GM18499 (cell line): ENCODE data around the gene PLCE1.
"Not testable (repeated sequence)": the region's sequence is repeated elsewhere in the genome, so short reads cannot be mapped to it uniquely, and the experiment has no call there.

Experiments
- ATAC-seq: cut with Tn5 transposase; IDR thresholded peaks from one replicate; pipeline ENCODE4 v1.9.1; 2021; ENCODE audit warnings: moderate number of reproducible peaks; ENCODE audit not compliant: insufficient read depth, unreplicated experiment

The PLCE1 gene

GRCh38 chr10:93993782-93994437 lies at the start of gene PLCE1:
PLCE1 (plus strand) TSS chr10:93993931; CDS start chr10:94031047, 37,116 bp downstream.
- ATAC-seq, result no peak

- no peak for ATAC-seq
These were observed 47.9 kb upstream of the PLCE1 start for GRCh38 chr10:93945819-93946218.

GRCh38 chr10:93947055-93947454 lies 46.7 kb upstream of the PLCE1 start:
- no peak for ATAC-seq

- no peak for ATAC-seq
These were observed 46.2 kb upstream of the PLCE1 start for GRCh38 chr10:93947524-93947923.

- ATAC-seq, result no peak
These were observed 41.8 kb upstream of the PLCE1 start for GRCh38 chr10:93951905-93952304.

GRCh38 chr10:93954299-93954698 lies 39.4 kb upstream of the PLCE1 start:
- no peak for ATAC-seq

- ATAC-seq, result no peak
These were observed 38.9 kb upstream of the PLCE1 start for GRCh38 chr10:93954726-93955363.

GRCh38 chr10:93958834-93959233 lies 34.9 kb upstream of the PLCE1 start:
- ATAC-seq, result no peak

GRCh38 chr10:93960988-93961387 lies 32.7 kb upstream of the PLCE1 start:
- ATAC-seq, result not testable (repeated sequence)

GRCh38 chr10:93962973-93963372 lies 30.8 kb upstream of the PLCE1 start:
- no peak for ATAC-seq

- ATAC-seq, result no peak
These were observed 30.3 kb upstream of the PLCE1 start for GRCh38 chr10:93963434-93963833.

GRCh38 chr10:93965911-93966310 lies 27.8 kb upstream of the PLCE1 start:
- ATAC-seq, result no peak

- ATAC-seq, result no peak
These were observed 26.0 kb upstream of the PLCE1 start for GRCh38 chr10:93967756-93968155.

- ATAC-seq, result no peak
These were observed 25.2 kb upstream of the PLCE1 start for GRCh38 chr10:93968540-93968945.

GRCh38 chr10:93970433-93971010 lies 23.2 kb upstream of the PLCE1 start:
- not testable (repeated sequence) for ATAC-seq

GRCh38 chr10:93973748-93974445 lies 19.8 kb upstream of the PLCE1 start:
- no peak for ATAC-seq

- ATAC-seq, result no peak
These were observed 16.3 kb upstream of the PLCE1 start for GRCh38 chr10:93977442-93977841.

GRCh38 chr10:93980486-93980885 lies 13.2 kb upstream of the PLCE1 start:
- ATAC-seq, result no peak

GRCh38 chr10:93991114-93991513 lies 2.6 kb upstream of the PLCE1 start:
- ATAC-seq, result no peak

- no peak for ATAC-seq
These were observed 2.0 kb upstream of the PLCE1 start for GRCh38 chr10:93991596-93992284.
